AG04449 (cell line): ENCODE data around the gene ADORA2A.

Source experiments
- CTCF ChIA-PET: fragments of 350-600 bp; formaldehyde crosslinking; extraction: SDS; loops from one replicate; lab custom pipeline; 2021; ENCODE audit warnings: antibody characterized with exemption; lab: Yijun Ruan, JAX
- POLR2A ChIA-PET: fragments of 400-600, 350-600 bp; formaldehyde crosslinking; extraction: SDS; loops from one replicate; lab custom pipeline; 2020; ENCODE audit warnings: antibody characterized with exemption, inconsistent platforms; lab: Yijun Ruan, JAX
- DNase-seq: peaks from one replicate; pipeline ENCODE4 v3.0.0-alpha.2; 2010; ENCODE audit warnings: low read depth, low spot score
- H3K4me3 ChIP-seq: 2 replicates; pipeline ENCODE4 v1.5.1; 2011; ENCODE audit warnings: low read depth, mild to moderate bottlenecking, control low read depth, low read length
- TF ChIP-seq, protein P1 (sequence below): IDR thresholded peaks from one replicate; pipeline ENCODE4 v1.5.1; 2011; ENCODE audit warnings: mild to moderate bottlenecking, moderate library complexity, low read length, control low read depth, inconsistent platforms; ENCODE audit not compliant: insufficient read depth; ENCODE audit errors: missing control alignments

The ADORA2A gene

DNA sequence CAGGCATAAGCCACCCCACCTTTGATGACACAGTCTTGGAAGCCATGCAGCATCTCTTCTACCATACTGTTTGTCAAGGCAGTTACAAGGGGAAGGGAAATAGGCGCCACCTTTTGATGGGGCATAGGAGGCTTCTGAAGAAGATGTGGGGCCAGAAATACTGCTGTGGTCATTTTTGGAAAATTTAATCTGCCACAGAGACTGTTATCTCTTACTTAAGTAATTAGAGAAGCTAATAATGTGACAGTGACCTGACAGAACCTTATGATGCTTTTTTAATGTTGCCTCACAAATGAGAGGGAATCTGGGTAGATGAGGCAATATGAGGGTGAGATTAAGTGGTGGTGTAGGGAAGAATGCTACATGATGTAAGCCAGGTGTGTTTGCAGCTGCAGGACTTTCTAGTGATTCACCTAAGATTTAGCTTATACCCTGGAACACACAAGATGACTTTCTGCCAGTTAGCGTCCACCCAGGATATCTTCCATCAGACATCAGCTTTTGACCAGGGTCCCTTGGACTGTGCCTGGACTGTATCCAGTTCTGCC is 34.3 kb upstream of the ADORA2A start:
- no peak for DNase-seq
- TF ChIP-seq, protein P1, sequence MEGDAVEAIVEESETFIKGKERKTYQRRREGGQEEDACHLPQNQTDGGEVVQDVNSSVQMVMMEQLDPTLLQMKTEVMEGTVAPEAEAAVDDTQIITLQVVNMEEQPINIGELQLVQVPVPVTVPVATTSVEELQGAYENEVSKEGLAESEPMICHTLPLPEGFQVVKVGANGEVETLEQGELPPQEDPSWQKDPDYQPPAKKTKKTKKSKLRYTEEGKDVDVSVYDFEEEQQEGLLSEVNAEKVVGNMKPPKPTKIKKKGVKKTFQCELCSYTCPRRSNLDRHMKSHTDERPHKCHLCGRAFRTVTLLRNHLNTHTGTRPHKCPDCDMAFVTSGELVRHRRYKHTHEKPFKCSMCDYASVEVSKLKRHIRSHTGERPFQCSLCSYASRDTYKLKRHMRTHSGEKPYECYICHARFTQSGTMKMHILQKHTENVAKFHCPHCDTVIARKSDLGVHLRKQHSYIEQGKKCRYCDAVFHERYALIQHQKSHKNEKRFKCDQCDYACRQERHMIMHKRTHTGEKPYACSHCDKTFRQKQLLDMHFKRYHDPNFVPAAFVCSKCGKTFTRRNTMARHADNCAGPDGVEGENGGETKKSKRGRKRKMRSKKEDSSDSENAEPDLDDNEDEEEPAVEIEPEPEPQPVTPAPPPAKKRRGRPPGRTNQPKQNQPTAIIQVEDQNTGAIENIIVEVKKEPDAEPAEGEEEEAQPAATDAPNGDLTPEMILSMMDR = no peak
- H3K4me3 ChIP-seq = no peak overlapping the region
- POLR2A ChIA-PET = no interaction called here
- CTCF ChIA-PET = interaction anchor here (0.9 to 1.3 kb wide), 2 partner anchors 30 to 69 kb away, joined by 4 to 6 read pairs; no protein-coding TSS in a partner anchor

DNA sequence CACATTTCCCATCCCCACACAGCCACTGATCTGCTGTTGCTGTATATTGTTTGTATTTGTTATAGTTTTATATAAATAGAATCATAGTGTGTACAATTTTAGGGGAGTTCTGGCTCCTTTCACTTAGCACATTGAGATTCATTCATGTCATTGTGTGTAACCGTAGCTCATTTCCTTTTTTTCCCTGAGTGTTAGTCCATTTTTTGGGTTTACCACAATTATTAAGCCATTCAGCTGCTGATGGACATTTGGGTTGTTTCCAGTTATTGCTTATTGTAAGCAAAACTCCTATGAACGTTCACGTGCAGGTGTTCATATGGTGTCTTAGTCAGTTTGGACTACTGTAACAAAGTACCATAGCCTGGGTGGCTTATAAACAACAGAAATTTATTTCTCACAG is 33.6 kb upstream of the ADORA2A start:
- ChIA-PET CTCF (interaction anchor here (0.9 to 1.3 kb wide), 3 partner anchors 30 to 132 kb away, joined by 4 to 6 read pairs (median 4); no protein-coding TSS in a partner anchor), POLR2A (no interaction called here)
- no peak for DNase-seq
- no peak overlapping the region for H3K4me3 ChIP-seq
- TF ChIP-seq, protein P1 = no peak

DNA sequence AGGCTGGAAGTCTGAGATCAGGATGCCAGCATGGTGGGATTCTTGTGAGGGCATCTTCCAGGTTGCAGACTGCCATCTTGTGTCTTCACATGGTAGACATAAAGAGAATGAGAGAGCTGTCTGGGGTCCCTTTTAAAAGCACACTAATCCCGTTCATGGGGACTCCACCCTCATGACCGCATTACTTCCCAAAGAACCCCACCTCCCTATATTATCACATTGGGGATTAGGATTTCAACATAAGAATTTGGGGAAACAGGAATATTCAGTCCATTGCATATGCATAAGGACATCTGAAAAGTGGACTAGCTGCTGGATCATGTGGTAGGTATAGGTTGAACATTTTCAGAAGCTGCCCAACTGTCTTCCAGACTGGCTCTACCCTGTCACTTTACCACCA is 33.1 kb upstream of the ADORA2A start:
- CTCF ChIA-PET = interaction anchor here (1.3 kb wide), 1 partner anchor 131 kb away, joined by 4 read pairs; no protein-coding TSS in a partner anchor
- no peak overlapping the region for H3K4me3 ChIP-seq
- DNase-seq = no peak
- TF ChIP-seq, protein P1 = no peak
- POLR2A ChIA-PET = no interaction called here

DNA sequence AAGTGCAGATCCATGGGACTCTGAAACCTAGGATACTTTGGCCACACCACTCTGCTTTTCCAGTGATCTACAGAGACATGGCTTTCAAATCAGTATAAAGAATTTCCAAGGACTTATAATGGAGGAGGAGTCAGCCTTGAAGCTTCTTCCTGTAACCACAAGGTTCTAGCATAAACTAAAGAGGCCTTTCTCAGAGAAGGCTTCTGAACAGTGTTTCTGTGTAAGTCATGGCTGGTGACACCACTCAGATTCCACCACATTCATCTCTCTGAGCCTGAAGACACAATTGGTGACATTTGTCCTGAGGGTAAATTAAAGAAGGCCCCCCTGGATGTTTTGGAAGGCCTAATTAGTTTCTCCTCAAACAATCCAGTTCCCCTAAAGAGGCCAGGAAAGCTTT is 29.0 kb upstream of the ADORA2A start:
- ChIA-PET CTCF (interaction anchor here (1.1 to 2.3 kb wide), 5 partner anchors 8 to 74 kb away, joined by 3 to 6 read pairs (median 3); no protein-coding TSS in a partner anchor), POLR2A (no interaction called here)
- TF ChIP-seq, protein P1 = no peak
- H3K4me3 ChIP-seq = no peak overlapping the region
- no peak for DNase-seq

DNA sequence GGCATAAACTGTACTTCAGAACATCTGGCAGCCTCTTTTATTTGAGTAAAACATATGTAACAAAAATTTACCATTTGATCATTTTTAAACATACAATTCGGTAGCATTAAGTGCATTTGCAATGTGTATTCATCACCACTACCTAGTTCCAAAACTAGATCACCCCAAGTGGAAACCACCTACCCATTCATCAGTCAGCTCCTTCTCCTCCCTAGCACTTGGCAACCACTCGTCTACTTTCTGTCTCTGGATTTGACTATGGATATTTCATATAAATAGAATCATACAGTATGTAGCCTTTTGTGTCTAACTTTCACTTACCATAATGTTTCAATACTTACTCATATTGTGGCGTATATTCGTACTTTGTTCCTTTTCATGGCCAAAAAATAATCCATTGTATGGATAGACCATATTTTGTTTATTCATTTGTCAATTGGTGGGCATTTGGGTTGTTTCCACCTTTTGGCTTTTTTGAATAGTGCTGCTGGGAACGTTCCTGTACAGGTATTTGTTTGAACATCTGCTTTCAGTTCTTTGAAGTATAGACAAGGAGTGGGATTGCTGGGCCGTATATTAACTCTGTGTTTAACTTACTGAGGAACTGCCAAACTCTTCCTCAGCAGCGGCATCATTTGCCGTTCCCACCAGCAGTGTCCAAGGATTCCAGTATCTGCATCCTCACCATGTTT is 27.2 kb upstream of the ADORA2A start:
- CTCF ChIA-PET = interaction anchor here (0.7 to 1.0 kb wide), 2 partner anchors 126 kb away, joined by 3 to 4 read pairs; no protein-coding TSS in a partner anchor
- POLR2A ChIA-PET = no interaction called here

More for the DNA sequence above, 27.2 kb upstream of the ADORA2A start:
- DNase-seq = no peak
- no peak overlapping the region for H3K4me3 ChIP-seq
- TF ChIP-seq, protein P1 = no peak
